Measurements from ENCODE around the gene FNDC11.

FNDC11 gene

DNA sequence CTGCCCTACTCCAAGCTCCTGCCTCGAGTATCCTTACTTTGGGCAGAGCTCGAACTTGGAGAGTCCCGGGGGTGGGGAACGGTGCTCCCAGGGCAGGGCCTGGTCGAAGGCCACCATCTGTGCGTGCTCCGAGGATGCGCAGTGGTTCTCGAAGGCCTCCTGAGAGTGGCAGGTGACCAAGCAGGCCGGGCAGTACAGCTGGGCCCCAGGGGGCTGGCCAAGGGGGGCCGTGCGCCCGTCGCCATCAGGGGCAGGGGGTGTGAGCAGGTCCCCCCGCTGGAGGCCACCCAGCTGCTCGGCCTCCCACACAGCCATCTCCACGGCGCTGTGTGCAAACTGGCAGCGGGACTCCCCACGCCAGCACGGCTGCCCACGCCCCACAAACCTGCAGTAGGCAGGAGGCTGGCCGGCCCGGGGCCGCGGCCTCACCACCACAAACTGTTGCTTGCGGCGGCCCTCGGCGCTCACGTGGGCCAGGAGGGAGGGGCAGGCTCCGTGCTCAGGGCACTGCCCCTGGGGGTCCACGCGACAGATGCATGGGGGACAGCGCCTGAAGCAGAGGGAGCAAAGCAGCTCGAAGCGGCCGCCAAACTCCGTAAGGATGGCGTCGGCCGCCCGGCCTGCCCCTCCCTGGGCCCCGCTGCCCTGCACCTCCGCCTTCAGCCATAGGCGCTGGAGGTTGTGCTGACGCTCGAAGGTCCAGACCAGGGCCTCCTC lies 18.3 kb downstream of the FNDC11 start:
- WGBS, 2 experiments (ENCODE audit: insufficient coverage in 2 of 2) = 93 to 94% methylated on average over 32 to 48 of the region's 48 CpGs

DNA sequence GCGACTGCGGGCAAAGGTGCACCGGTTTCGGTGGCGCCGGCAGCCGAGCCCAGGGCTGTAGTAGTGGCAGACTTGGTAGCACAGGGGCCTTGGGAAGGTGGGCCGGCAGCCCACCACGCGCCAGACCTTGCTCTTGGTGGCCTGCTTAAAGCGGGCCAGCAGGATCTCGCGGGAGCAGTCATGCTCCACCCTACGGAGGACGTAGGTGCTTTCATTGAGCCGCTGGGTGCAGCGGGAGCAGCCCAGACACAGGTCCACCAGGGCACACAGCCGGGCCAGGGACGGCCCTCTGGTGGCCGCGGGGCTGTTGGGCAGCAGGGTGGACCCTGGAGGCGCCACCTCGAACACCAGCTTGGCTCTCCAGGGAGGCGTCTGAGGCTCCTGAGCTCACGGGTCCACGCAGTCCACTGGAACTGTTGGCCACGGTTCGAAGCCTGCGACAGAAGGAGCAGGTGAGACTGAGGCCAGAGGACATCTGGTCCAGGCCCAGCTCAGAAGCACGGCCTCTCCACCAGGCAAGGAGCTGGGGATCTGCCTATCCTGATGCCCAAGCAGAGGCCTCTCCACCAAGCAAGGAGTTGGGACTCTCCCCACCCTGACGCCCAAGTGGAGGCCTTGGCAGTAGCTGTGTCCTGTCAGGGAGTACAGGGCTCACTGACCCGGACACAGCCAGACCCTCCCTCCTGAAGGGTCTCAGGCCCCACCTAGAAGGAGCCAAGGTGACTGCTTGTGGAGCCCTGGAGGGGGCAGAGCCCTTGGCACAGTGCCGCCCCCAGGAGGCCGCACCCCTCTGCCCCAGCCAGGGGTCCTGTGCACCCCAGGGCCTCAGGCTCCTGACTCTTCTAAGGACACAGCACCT lies 19.1 kb downstream of the FNDC11 start:
- no peak overlapping the region for H3K27ac ChIP-seq (ENCODE audit: low read depth, low read length, severe bottlenecking)
- no peaks in the 10 kb centered on the region for H3K4me1 ChIP-seq (ENCODE audit: control insufficient read depth, insufficient read depth, low read length, poor library complexity, severe bottlenecking)
- no peaks in the 10 kb centered on the region for H3K36me3 ChIP-seq (ENCODE audit: control insufficient read depth, insufficient read depth, low read length)
- peak overlapping the region; percentile 49 for H3K4me3 ChIP-seq (ENCODE audit: extremely low read depth, insufficient read depth, low read length, poor library complexity, severe bottlenecking)
- WGBS, 2 experiments (ENCODE audit: insufficient coverage in 2 of 2) = 95% methylated on average over 31 to 33 of the region's 34 CpGs
- no peaks in the 10 kb centered on the region for H3K9me3 ChIP-seq (ENCODE audit: control insufficient read depth, low read length)

More for the DNA sequence above, 18.3 kb downstream of the FNDC11 start:
- Histone ChIP-seq H3K9me3 (ENCODE audit: control insufficient read depth, low read length) (no peaks in the 10 kb centered on the region), H3K36me3 (ENCODE audit: control insufficient read depth, insufficient read depth, low read length) (no peaks in the 10 kb centered on the region), H3K27ac (ENCODE audit: low read depth, low read length, severe bottlenecking) (no peak overlapping the region), H3K4me3 (ENCODE audit: extremely low read depth, insufficient read depth, low read length, poor library complexity, severe bottlenecking) (no peak overlapping the region), H3K4me1 (ENCODE audit: control insufficient read depth, insufficient read depth, low read length, poor library complexity, severe bottlenecking) (no peaks in the 10 kb centered on the region)

- WGBS, 2 experiments (ENCODE audit: insufficient coverage in 2 of 2) = 17 to 21% methylated on average over 10 of the region's 24 CpGs
- H3K27ac ChIP-seq (ENCODE audit: low read depth, low read length, severe bottlenecking) = no peak overlapping the region
- H3K36me3 ChIP-seq (ENCODE audit: control insufficient read depth, insufficient read depth, low read length) = no peaks in the 10 kb centered on the region
- H3K4me3 ChIP-seq (ENCODE audit: extremely low read depth, insufficient read depth, low read length, poor library complexity, severe bottlenecking) = peak overlapping the region; percentile 49
- H3K4me1 ChIP-seq (ENCODE audit: control insufficient read depth, insufficient read depth, low read length, poor library complexity, severe bottlenecking) = no peaks in the 10 kb centered on the region
- no peaks in the 10 kb centered on the region for H3K9me3 ChIP-seq (ENCODE audit: control insufficient read depth, low read length)
These were observed 19.7 kb downstream of the FNDC11 start for GRCh38 chr20:63573647-63574131.

GRCh38 chr20:63574156-63574828 lies 20.3 kb downstream of the FNDC11 start, which contains the start of gene HELZ2:
TSS of gene HELZ2 (minus strand) at chr20:63574239. CDS start at chr20:63572385, 1,854 bp downstream.
- Histone ChIP-seq H3K4me1 (ENCODE audit: control insufficient read depth, insufficient read depth, low read length, poor library complexity, severe bottlenecking) (no peaks in the 10 kb centered on the region), H3K4me3 (ENCODE audit: extremely low read depth, insufficient read depth, low read length, poor library complexity, severe bottlenecking) (peak within 1 kb of the TSS; percentile 49), H3K9me3 (ENCODE audit: control insufficient read depth, low read length) (no peaks in the 10 kb centered on the region), H3K27ac (ENCODE audit: low read depth, low read length, severe bottlenecking) (no peak within 1 kb of the TSS), H3K36me3 (ENCODE audit: control insufficient read depth, insufficient read depth, low read length) (no peaks in the 10 kb centered on the region)
- WGBS, 2 experiments (ENCODE audit: insufficient coverage in 2 of 2) = 8 to 15% methylated on average over 15 to 26 of the region's 40 CpGs

DNA sequence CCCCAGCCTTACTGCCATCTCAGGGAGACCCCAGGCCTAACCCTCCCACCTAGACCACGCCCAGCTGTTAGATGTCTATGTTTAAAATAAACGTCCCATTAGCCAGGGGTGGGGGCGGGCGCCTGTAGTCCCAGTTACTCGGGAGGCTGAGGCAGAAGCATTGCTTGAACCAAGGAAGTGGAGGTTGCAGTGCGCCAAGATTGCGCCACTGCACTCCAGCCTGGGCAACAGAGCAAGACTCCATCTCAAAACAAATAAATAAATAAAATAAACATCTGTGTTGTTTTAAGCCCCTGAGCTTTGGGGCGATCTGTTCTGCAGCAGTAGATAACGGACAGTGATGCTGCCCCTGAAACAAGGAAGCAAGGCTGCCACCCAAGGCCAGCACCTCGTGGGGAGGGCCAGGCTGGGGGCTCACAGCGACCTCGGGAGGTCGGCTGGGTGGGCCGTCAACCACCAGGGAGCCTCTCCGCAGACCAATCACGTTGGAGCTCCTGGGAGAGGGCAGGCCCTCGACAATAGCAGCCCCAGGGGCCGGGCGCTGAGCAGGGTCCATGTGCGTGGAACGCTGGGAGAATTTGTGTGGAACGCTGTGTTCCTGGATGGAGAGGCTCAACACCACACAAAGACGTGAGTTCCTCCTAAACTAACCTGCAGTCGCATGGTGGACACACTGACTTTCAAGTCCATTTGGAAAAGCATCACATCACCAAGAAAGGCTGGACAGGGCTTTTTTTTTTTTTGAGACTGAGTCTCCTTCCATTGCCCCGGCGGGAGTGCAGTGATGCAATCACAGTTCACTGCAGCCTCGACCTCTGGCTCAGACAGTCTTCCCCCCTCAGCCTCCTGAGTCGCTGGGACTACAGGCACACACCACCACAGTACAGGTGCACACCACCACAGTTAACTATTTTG lies 21.1 kb downstream of the FNDC11 start:
- Histone ChIP-seq H3K4me3 (ENCODE audit: extremely low read depth, insufficient read depth, low read length, poor library complexity, severe bottlenecking) (no peak overlapping the region), H3K9me3 (ENCODE audit: control insufficient read depth, low read length) (no peaks in the 10 kb centered on the region), H3K27ac (ENCODE audit: low read depth, low read length, severe bottlenecking) (no peak overlapping the region), H3K4me1 (ENCODE audit: control insufficient read depth, insufficient read depth, low read length, poor library complexity, severe bottlenecking) (no peaks in the 10 kb centered on the region), H3K36me3 (ENCODE audit: control insufficient read depth, insufficient read depth, low read length) (no peaks in the 10 kb centered on the region)
- WGBS, 2 experiments (ENCODE audit: insufficient coverage in 2 of 2) = 80 to 89% methylated on average over 23 to 24 of the region's 28 CpGs

DNA sequence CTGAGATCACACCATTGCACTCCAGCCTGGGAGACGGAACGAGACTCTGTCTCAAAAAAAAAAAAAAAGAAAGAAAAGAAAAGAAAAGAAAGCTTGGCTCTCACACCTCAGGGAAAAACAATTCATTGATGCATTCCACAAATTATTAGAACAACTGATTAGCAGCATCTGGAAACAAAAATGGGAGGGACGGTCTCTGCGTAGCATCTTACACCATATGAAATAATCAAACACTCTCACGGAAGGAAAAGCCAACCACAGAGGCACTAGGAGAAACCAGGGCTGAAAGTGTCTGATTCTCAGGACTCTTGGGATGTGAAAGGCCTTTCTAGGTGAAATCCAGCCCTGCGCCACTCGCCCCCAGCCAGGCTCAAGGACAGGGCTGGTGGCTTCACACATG lies 22.4 kb downstream of the FNDC11 start:
- no peaks in the 10 kb centered on the region for H3K36me3 ChIP-seq (ENCODE audit: control insufficient read depth, insufficient read depth, low read length)
- whole genome bisulfite sequencing, 2 experiments (ENCODE audit: insufficient coverage in 2 of 2) = 92 to 100% methylated on average over 3 to 4 of the region's 7 CpGs
- no peak overlapping the region for H3K27ac ChIP-seq (ENCODE audit: low read depth, low read length, severe bottlenecking)
- H3K9me3 ChIP-seq (ENCODE audit: control insufficient read depth, low read length) = no peaks in the 10 kb centered on the region
- no peak overlapping the region for H3K4me3 ChIP-seq (ENCODE audit: extremely low read depth, insufficient read depth, low read length, poor library complexity, severe bottlenecking)
- H3K4me1 ChIP-seq (ENCODE audit: control insufficient read depth, insufficient read depth, low read length, poor library complexity, severe bottlenecking) = no peaks in the 10 kb centered on the region

DNA sequence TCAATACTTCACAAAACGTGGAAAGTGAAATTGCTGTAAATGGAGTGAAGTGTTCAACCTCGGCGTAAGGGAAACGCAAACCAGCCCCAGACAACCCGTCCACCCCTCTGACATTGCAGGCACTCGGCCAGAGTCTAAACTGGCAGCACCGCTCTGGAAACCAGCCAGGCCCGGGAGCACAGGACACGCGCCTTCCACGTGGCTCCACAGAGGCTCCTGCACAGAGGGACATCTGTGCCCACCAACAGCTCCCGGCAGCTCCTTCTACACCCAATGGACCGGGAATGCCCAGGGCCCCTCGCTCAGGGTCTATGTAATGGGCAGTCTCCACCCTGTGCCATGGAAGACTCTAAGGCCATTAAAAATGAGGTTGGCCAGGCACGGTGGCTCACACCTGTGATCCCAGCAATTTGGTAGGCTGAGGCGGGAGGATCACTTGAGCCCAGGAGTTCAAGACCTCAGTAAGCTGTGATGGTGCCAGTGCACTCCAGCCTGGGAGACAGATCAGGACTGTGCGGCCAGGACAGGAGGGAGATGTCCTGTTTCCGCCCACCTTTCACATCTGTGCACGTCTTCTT lies 23.4 kb downstream of the FNDC11 start:
- Histone ChIP-seq H3K4me3 (ENCODE audit: extremely low read depth, insufficient read depth, low read length, poor library complexity, severe bottlenecking) (no peak overlapping the region), H3K9me3 (ENCODE audit: control insufficient read depth, low read length) (no peaks in the 10 kb centered on the region), H3K4me1 (ENCODE audit: control insufficient read depth, insufficient read depth, low read length, poor library complexity, severe bottlenecking) (no peaks in the 10 kb centered on the region), H3K27ac (ENCODE audit: low read depth, low read length, severe bottlenecking) (no peak overlapping the region), H3K36me3 (ENCODE audit: control insufficient read depth, insufficient read depth, low read length) (no peaks in the 10 kb centered on the region)
- 93 to 95% methylated on average over 15 to 16 of the region's 19 CpGs for WGBS, 2 experiments (ENCODE audit: insufficient coverage in 2 of 2)

DNA sequence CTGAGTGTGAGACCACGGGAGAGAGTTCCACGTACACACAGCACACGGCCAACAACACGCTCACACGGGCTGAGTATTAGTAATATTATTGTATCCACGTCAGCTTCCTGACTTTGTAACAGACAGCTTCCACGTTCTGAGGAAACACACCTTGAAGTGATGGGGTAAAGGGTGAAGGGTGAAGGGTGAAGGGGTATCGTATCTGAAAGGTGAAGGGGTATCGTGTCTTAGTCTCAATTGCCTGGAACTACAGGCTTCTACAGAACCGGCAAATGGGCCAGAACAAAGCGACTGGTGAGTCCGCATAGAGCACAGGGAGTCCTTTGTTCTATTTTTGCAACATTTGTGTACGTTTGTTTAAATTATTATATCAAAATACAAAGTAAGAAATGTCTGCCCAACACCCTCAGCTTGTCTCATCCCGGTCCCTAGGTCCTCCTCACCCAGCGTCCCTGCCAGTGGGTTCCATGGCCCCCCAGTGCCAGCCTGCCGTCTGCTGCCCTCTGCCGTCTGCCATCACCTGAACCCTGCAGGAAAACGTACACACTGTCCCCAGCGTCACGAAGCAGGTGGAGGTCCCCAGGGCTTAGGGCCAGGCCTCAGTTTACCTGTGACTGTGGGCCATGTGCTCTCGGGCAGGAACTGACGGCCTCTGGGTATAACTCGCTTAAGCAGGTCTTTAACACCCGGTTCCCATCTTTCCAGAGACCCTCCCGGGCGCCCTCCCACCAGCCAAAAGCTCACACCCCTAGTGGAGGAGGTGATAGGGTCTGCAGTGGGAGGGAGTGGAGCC lies 24.5 kb downstream of the FNDC11 start:
- 92 to 93% methylated on average over 17 to 18 of the region's 26 CpGs for whole genome bisulfite sequencing, 2 experiments (ENCODE audit: insufficient coverage in 2 of 2)

GRCh38 chr20:63579017-63579694 lies 25.2 kb downstream of the FNDC11 start:
- H3K4me1 ChIP-seq (ENCODE audit: control insufficient read depth, insufficient read depth, low read length, poor library complexity, severe bottlenecking) = no peaks in the 10 kb centered on the region
- no peaks in the 10 kb centered on the region for H3K9me3 ChIP-seq (ENCODE audit: control insufficient read depth, low read length)
- no peak overlapping the region for H3K27ac ChIP-seq (ENCODE audit: low read depth, low read length, severe bottlenecking)
- no peaks in the 10 kb centered on the region for H3K36me3 ChIP-seq (ENCODE audit: control insufficient read depth, insufficient read depth, low read length)
- H3K4me3 ChIP-seq (ENCODE audit: extremely low read depth, insufficient read depth, low read length, poor library complexity, severe bottlenecking) = no peak overlapping the region
- 88 to 94% methylated on average over 14 to 15 of the region's 19 CpGs for WGBS, 2 experiments (ENCODE audit: insufficient coverage in 2 of 2)

More for the DNA sequence above, 24.5 kb downstream of the FNDC11 start:
- Histone ChIP-seq H3K36me3 (ENCODE audit: control insufficient read depth, insufficient read depth, low read length) (no peaks in the 10 kb centered on the region), H3K4me3 (ENCODE audit: extremely low read depth, insufficient read depth, low read length, poor library complexity, severe bottlenecking) (no peak overlapping the region), H3K4me1 (ENCODE audit: control insufficient read depth, insufficient read depth, low read length, poor library complexity, severe bottlenecking) (no peaks in the 10 kb centered on the region), H3K9me3 (ENCODE audit: control insufficient read depth, low read length) (no peaks in the 10 kb centered on the region), H3K27ac (ENCODE audit: low read depth, low read length, severe bottlenecking) (no peak overlapping the region)

Data from mesodermal cell (in vitro differentiated cells).